Hepatocyte (in vitro differentiated cells): Measurements from ENCODE around the gene IL24.

Experiments used
- EZH2phosphoT487 ChIP-seq: fragments of 200-600 bp; sonication (generic); IDR thresholded peaks from one replicate; pipeline ENCODE4 v1.6.1; 2018; ENCODE audit warnings: antibody characterized with exemption, mild to moderate bottlenecking, low read depth, moderate library complexity; ENCODE audit not compliant: unreplicated experiment, severe bottlenecking
- TF ChIP-seq, protein P1 (sequence below): fragments of 200-600 bp; sonication (generic); IDR thresholded peaks from 2 replicates; pipeline ENCODE4 v1.5.1; 2016; ENCODE audit warnings: antibody characterized with exemption, mild to moderate bottlenecking; ENCODE audit not compliant: poor library complexity

DNA sequence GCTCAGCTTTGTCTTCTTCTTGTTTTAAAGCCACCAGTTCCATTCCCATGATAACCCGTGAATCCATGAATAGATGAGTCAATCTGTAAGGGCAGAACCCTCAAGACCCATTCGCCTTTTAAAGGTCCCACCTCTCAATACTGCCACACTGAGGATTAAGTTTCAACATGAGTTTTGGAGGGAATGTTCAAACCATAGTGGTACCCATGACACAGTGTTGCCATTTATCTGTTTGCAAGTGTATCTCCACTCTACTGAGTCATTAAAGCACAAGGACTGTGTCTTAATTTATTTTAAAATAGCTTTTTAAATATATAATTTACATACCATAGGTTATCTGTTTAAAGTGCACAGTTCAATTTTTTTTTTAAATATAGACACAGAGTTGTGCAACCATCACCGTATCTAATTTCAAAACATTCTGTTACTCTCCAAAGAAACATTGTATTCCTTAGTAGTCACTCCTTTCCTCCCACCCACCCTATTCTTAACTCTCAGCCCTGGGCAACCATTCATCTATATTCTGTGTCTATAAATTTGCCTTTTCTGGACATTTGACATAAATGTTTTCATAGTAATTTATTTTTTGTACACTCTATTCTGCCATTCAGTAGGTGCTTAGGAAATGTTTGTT lies 4.8 kb upstream of the IL24 start:
- TF ChIP-seq, protein P1, sequence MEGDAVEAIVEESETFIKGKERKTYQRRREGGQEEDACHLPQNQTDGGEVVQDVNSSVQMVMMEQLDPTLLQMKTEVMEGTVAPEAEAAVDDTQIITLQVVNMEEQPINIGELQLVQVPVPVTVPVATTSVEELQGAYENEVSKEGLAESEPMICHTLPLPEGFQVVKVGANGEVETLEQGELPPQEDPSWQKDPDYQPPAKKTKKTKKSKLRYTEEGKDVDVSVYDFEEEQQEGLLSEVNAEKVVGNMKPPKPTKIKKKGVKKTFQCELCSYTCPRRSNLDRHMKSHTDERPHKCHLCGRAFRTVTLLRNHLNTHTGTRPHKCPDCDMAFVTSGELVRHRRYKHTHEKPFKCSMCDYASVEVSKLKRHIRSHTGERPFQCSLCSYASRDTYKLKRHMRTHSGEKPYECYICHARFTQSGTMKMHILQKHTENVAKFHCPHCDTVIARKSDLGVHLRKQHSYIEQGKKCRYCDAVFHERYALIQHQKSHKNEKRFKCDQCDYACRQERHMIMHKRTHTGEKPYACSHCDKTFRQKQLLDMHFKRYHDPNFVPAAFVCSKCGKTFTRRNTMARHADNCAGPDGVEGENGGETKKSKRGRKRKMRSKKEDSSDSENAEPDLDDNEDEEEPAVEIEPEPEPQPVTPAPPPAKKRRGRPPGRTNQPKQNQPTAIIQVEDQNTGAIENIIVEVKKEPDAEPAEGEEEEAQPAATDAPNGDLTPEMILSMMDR, result no peak
- TF ChIP-seq EZH2phosphoT487, result no peak
